Aortic smooth muscle cell (primary cell): ENCODE measurements around the gene IMMT. TPM values are rescaled to one million over a fixed set of nuclear protein-coding genes. Genes with fewer than 3 reads are reported as not detected.

Experiments
- total RNA-seq: library from RNA; depleted of rRNA; stranded (reverse); fragments of >200 nt; gene quantifications from 2 replicates; pipeline ENCODE4 v1.2.3, GENCODE V29; 2014

Gene IMMT
- 45.4 and 52.5 TPM in 2 replicates for total RNA-seq

GRCh38 chr2:86195055-86195807 is at the start of gene IMMT:
Gene IMMT (minus strand): TSS chr2:86195462. CDS start chr2:86195382, 80 bp downstream.

GRCh38 chr2:86105969-86106945 is 89.0 kb downstream of the IMMT start, which contains the start of gene PTCD3:
Gene PTCD3 (plus strand): TSS chr2:86106235. CDS start chr2:86106248, 13 bp downstream.

GRCh38 chr2:86105252-86105968 is 89.9 kb downstream of the IMMT start, which contains the start of gene POLR1A:
Gene POLR1A (minus strand): TSS chr2:86105886. CDS start chr2:86105776, 110 bp downstream.

Other genes starting within 250 kb of the IMMT start
- 11.5 and 12.3 TPM in 2 replicates for gene POLR1A, start 89.6 kb downstream of the IMMT start, total RNA-seq
- 73.3 and 79.6 TPM in 2 replicates for gene PTCD3, start 89.2 kb downstream of the IMMT start, total RNA-seq
- 20.3 and 22.9 TPM in 2 replicates for gene MRPL35, start 4.0 kb upstream of the IMMT start, total RNA-seq
- 0.26 and 0.50 TPM in 2 replicates for gene REEP1, start 142.2 kb upstream of the IMMT start, total RNA-seq
- gene KDM3A, start 245.9 kb upstream of the IMMT start, total RNA-seq, result 24.6 and 30.5 TPM in 2 replicates